Measurements from ENCODE around the gene PHB1. TPM values are rescaled to one million over a fixed set of nuclear protein-coding genes. Genes with fewer than 3 reads are reported as not detected.

Gene PHB1
- total RNA-seq = 136 to 147 TPM (median 144 TPM) in 3 replicates

DNA sequence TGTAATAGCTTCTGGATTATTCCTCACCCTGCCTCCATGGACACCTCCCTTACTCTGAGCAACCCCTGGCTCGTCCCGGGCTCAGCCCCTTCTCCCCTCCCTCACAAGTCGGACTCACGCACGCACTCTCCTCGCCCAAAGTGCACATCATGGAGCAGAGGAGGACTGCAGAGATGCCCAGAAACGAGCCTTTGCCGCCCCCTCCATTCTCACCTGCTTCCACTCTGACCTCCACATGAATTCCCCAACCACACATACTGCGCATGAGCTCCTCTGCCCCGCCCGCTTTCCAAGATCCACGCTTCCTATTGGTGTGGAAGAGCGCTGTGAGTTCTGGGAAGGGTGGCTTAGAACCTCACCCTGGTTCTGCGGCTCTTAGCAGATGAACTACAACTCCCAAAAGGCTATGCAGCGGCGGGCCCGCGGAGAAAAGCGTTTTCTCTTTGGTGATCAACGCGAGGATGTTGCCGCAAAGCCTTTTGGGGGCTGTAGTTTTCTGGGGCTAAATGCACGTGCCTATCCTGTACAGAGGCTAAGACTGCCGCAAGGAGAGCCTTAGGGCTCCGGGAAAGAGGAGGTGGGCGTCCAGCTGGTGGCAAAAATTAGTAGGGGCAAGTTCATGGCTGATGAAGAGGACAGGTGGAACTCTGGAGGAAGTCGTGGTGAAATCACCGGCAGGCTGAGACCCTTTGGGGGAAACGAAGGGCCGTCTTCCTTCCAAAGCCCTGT lies at the start of gene PHB1:
Gene PHB1 (minus strand): TSS at position 261 of the 729 bp plus-strand sequence. CDS start 1,618 bp downstream, outside the sequence.
- DNase-seq (ENCODE audit: low spot score in 2 of 2, unreplicated experiment in 2 of 2) = peak; percentile 87 to 92
- H3K9me3 Mint-ChIP-seq = peaks cover 10% of the 10 kb centered on the region
- H3K4me1 Mint-ChIP-seq = peaks cover 18% of the 10 kb centered on the region
- TF ChIP-seq, protein P1, sequence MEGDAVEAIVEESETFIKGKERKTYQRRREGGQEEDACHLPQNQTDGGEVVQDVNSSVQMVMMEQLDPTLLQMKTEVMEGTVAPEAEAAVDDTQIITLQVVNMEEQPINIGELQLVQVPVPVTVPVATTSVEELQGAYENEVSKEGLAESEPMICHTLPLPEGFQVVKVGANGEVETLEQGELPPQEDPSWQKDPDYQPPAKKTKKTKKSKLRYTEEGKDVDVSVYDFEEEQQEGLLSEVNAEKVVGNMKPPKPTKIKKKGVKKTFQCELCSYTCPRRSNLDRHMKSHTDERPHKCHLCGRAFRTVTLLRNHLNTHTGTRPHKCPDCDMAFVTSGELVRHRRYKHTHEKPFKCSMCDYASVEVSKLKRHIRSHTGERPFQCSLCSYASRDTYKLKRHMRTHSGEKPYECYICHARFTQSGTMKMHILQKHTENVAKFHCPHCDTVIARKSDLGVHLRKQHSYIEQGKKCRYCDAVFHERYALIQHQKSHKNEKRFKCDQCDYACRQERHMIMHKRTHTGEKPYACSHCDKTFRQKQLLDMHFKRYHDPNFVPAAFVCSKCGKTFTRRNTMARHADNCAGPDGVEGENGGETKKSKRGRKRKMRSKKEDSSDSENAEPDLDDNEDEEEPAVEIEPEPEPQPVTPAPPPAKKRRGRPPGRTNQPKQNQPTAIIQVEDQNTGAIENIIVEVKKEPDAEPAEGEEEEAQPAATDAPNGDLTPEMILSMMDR (IDR thresholded peaks at IDR 0.05; ENCODE audit: unreplicated experiment) = no peak
- H3K27ac Mint-ChIP-seq = peak within 1 kb of the TSS; percentile 91
- peaks cover 12% of the 10 kb centered on the region for H3K36me3 Mint-ChIP-seq
- H3K27me3 Mint-ChIP-seq (ENCODE audit: low read depth) = no peaks in the 10 kb centered on the region
- H3K4me3 Mint-ChIP-seq = peak within 1 kb of the TSS; percentile 97

DNA sequence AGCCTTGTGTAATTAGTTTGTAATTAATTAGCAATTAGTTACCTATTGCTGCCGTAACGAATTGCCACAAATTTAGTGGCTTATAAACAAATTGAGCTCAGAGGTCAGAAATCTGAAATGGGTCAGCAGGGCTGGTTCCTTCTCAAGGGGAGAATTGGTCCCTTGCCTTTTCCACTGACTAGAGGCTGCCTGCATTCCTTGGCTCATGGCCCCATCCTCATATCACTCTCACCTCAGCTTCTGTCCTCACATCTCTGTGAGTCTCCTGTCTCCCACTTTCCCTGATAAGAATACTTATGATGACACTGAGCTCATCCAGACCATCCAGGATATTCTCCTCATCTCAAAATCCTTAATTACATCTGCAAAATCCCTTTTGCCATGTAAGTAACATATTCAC lies 49.4 kb upstream of the PHB1 start:
- H3K9me3 Mint-ChIP-seq = peaks cover 4% of the 10 kb centered on the region
- no peak for DNase-seq (ENCODE audit: low spot score in 2 of 2, unreplicated experiment in 2 of 2)
- no peak overlapping the region for H3K4me3 Mint-ChIP-seq
- H3K36me3 Mint-ChIP-seq = no peaks in the 10 kb centered on the region
- peaks cover 63% of the 10 kb centered on the region for H3K27me3 Mint-ChIP-seq (ENCODE audit: low read depth)
- H3K4me1 Mint-ChIP-seq = peaks cover 12% of the 10 kb centered on the region
- H3K27ac Mint-ChIP-seq = no peak overlapping the region
- TF ChIP-seq, protein P1 (IDR thresholded peaks at IDR 0.05; ENCODE audit: unreplicated experiment) = no peak

DNA sequence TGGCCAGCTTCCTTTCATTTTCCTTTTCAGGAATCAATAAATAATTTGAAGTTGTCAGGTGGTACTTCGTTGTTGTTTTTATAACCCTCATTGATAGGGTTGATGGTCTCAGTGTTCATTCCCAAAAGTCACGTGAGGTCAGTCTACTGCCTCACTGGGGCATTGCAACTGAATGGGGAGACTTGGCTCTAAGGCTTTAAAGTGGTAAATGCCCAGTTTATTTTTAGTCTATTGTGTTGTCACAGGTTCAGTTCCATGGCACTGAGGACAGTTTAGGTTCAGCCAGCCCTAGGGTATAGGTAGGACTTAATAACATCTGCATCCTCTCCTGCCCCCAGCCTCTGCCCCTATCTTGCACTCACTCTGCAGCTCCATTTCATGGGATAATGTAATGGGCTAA lies 46.9 kb upstream of the PHB1 start:
- Mint-ChIP-seq H3K4me3 (no peak overlapping the region), H3K27me3 (ENCODE audit: low read depth) (peaks cover 65% of the 10 kb centered on the region), H3K9me3 (peaks cover 4% of the 10 kb centered on the region), H3K36me3 (no peaks in the 10 kb centered on the region), H3K4me1 (peaks cover 14% of the 10 kb centered on the region), H3K27ac (no peak overlapping the region)
- TF ChIP-seq, protein P1 (IDR thresholded peaks at IDR 0.05; ENCODE audit: unreplicated experiment) = no peak
- DNase-seq (ENCODE audit: low spot score in 2 of 2, unreplicated experiment in 2 of 2) = no peak

DNA sequence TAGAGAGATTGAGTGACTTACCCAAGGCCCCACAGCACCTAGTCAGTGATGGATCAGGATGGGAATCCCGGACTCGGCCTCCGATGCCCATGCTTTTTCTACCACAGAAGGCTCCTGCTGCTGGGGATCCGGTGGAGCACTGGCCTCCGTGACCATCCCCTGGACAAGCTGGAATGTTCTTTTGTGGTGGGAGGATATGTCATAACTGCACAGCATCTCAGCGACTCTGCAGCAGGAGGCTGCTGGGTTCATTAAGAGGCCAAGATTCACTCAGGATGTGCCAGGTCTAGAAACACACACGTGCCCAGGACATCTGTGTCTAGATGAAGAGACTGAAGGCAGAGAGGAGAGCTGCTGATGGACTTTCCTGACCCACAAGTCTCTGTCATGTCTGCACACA lies 45.7 kb upstream of the PHB1 start:
- TF ChIP-seq, protein P1 (IDR thresholded peaks at IDR 0.05; ENCODE audit: unreplicated experiment) = no peak
- Mint-ChIP-seq H3K27ac (no peak overlapping the region), H3K36me3 (no peaks in the 10 kb centered on the region), H3K4me3 (no peak overlapping the region), H3K4me1 (peaks cover 18% of the 10 kb centered on the region), H3K9me3 (peaks cover 4% of the 10 kb centered on the region), H3K27me3 (ENCODE audit: low read depth) (peaks cover 61% of the 10 kb centered on the region)
- DNase-seq (ENCODE audit: low spot score in 2 of 2, unreplicated experiment in 2 of 2) = no peak

DNA sequence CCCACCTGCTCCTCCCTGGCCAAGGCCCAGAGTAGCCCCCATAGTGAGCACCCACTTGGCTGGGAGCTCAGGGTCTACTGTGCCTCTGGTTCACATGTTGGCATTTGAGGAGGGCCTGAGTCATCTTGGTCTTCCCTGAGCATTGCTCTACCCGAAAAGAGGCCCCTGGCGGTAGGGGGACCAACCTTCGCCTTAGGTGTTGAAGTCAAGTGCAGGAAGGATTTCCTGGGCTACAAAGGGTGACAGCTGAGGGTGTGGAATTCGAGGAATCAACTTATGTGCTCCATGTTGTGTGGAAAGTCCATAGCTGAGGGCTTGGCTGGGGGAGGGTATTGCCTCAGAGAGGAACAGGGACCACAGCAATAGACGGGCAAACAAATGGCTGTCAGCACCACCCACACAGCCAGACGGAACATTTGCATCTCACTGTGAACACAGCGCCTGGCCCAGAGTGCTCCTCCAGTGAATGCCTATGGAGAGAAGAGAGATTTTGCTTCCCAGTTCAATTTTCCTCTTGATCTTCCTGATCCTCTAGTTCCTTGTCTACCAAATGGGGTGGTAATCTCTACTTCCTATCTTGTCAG lies 44.8 kb upstream of the PHB1 start:
- TF ChIP-seq, protein P1 (IDR thresholded peaks at IDR 0.05; ENCODE audit: unreplicated experiment) = no peak
- Mint-ChIP-seq H3K9me3 (peaks cover 4% of the 10 kb centered on the region), H3K4me1 (peaks cover 18% of the 10 kb centered on the region), H3K4me3 (no peak overlapping the region), H3K27ac (no peak overlapping the region), H3K27me3 (ENCODE audit: low read depth) (peaks cover 61% of the 10 kb centered on the region), H3K36me3 (no peaks in the 10 kb centered on the region)
- no peak for DNase-seq (ENCODE audit: low spot score in 2 of 2, unreplicated experiment in 2 of 2)

Measured in mesothelial cell of epicardium (in vitro differentiated cells).